Measurements from ENCODE around the gene SPRYD4. TPM values are rescaled to one million over a fixed set of nuclear protein-coding genes. Genes with fewer than 3 reads are reported as not detected.

SPRYD4 gene
- 1.6 TPM in 2 replicates for total RNA-seq

GRCh38 chr12:56468216-56469006 lies at the start of gene SPRYD4:
TSS of gene SPRYD4 (plus strand) at chr12:56468578. CDS start at chr12:56468592, 14 bp downstream.

GRCh38 chr12:56448860-56449621 lies 19.3 kb upstream of the SPRYD4 start, which contains the start of gene TIMELESS:
TSS of gene TIMELESS (minus strand) at chr12:56449426. CDS start at chr12:56434170, 15,256 bp downstream.

GRCh38 chr12:56454557-56454956 lies 13.8 kb upstream of the SPRYD4 start, which contains the start of gene MIP:
TSS of gene MIP (minus strand) at chr12:56454657. CDS start at chr12:56454613, 44 bp downstream.

GRCh38 chr12:56488041-56488955 lies 19.9 kb downstream of the SPRYD4 start, which contains the start of gene GLS2:
TSS of gene GLS2 (minus strand) at chr12:56488161. CDS start at chr12:56488118, 43 bp downstream.

GRCh38 chr12:56521590-56522371 lies 53.4 kb downstream of the SPRYD4 start, which contains the start of gene RBMS2:
TSS of gene RBMS2 (plus strand) at chr12:56521820. CDS start at chr12:56522024, 204 bp downstream.

Other genes with a start within 250 kb of the SPRYD4 start
- 109 and 127 TPM in 2 replicates for gene RNF41, start 246.7 kb upstream of the SPRYD4 start, total RNA-seq
- gene NABP2, start 244.2 kb upstream of the SPRYD4 start, total RNA-seq: 31.9 and 33.2 TPM in 2 replicates
- gene SLC39A5, start 238.5 kb upstream of the SPRYD4 start, total RNA-seq: 0.25 TPM in 1 of 2 replicates, not detected in the other
- 16.8 and 18.5 TPM in 2 replicates for gene ANKRD52, start 210.2 kb upstream of the SPRYD4 start, total RNA-seq
- gene COQ10A, start 201.6 kb upstream of the SPRYD4 start, total RNA-seq: 8.6 TPM in 2 replicates
- 82.7 and 94.0 TPM in 2 replicates for gene CS, start 168.2 kb upstream of the SPRYD4 start, total RNA-seq
- gene CNPY2, start 152.6 kb upstream of the SPRYD4 start, total RNA-seq: 78.8 and 85.5 TPM in 2 replicates
- gene PAN2, start 134.6 kb upstream of the SPRYD4 start, total RNA-seq: 16.9 and 21.1 TPM in 2 replicates
- gene IL23A, start 129.7 kb upstream of the SPRYD4 start, total RNA-seq: 0.12 TPM in 1 of 2 replicates, not detected in the other
- 172 and 185 TPM in 2 replicates for gene STAT2, start 108.5 kb upstream of the SPRYD4 start, total RNA-seq
- not detected in 2 replicates for gene APOF, start 105.7 kb upstream of the SPRYD4 start, total RNA-seq
- gene TIMELESS, start 19.2 kb upstream of the SPRYD4 start, total RNA-seq: 4.8 and 10.3 TPM in 2 replicates
- not detected in 2 replicates for gene MIP, start 13.9 kb upstream of the SPRYD4 start, total RNA-seq
- 0.13 TPM in 1 of 2 replicates, not detected in the other for gene GLS2, start 19.6 kb downstream of the SPRYD4 start, total RNA-seq
- gene RBMS2, start 53.2 kb downstream of the SPRYD4 start, total RNA-seq: 11.5 and 19.6 TPM in 2 replicates
- gene BAZ2A, start 161.7 kb downstream of the SPRYD4 start, total RNA-seq: 16.5 and 22.0 TPM in 2 replicates
- 616 and 653 TPM in 2 replicates for gene ATP5F1B, start 177.4 kb downstream of the SPRYD4 start, total RNA-seq
- gene PTGES3, start 219.7 kb downstream of the SPRYD4 start, total RNA-seq: 44.7 and 58.9 TPM in 2 replicates